Measurements from ENCODE around the gene SLIRP. TPM values are rescaled to one million over a fixed set of nuclear protein-coding genes. Genes with fewer than 3 reads are reported as not detected.

Gene SLIRP
- total RNA-seq, 1 donor from 2014 or later: 90.1 TPM

GRCh38 chr14:77714926-77715325 lies 7.0 kb downstream of the SLIRP start:
- peaks cover 0 to 60% of the 10 kb centered on the region in 2 donors for H3K36me3 ChIP-seq
- H3K27me3 ChIP-seq: no peaks in the 10 kb centered on the region
- no peak overlapping the region for H3K27ac ChIP-seq
- DNase-seq (ENCODE audit: extremely low spot score in 2 of 2): no peak
- TF ChIP-seq CTCF (IDR thresholded peaks at IDR 0.05) (no peak), POLR2AphosphoS5 (IDR thresholded peaks at IDR 0.05; ENCODE audit: insufficient read depth in 1 of 2, low read depth in 1 of 2) (no peak), POLR2A (IDR thresholded peaks at IDR 0.05) (no peak)
- no peak overlapping the region for H3K4me3 ChIP-seq
- intact Hi-C loops (cut with DNase I): no loop called here
- H3K4me1 ChIP-seq: peaks cover 4% of the 10 kb centered on the region
- H3K9me3 ChIP-seq: no peaks in the 10 kb centered on the region

GRCh38 chr14:77717608-77718305 lies 9.9 kb downstream of the SLIRP start:
- TF ChIP-seq CTCF (IDR thresholded peaks at IDR 0.05): no peak
- no peak for TF ChIP-seq POLR2A (IDR thresholded peaks at IDR 0.05)
- no peak for DNase-seq (ENCODE audit: extremely low spot score in 2 of 2)
- Histone ChIP-seq H3K4me3 (no peak overlapping the region), H3K27ac (no peak overlapping the region), H3K9me3 (no peaks in the 10 kb centered on the region), H3K4me1 (no peaks in the 10 kb centered on the region), H3K36me3 (peaks cover 0 to 57% of the 10 kb centered on the region in 2 donors), H3K27me3 (no peaks in the 10 kb centered on the region)
- intact Hi-C loops (cut with DNase I): no loop called here

GRCh38 chr14:77721437-77721836 lies 13.5 kb downstream of the SLIRP start:
- DNase-seq (ENCODE audit: extremely low spot score in 2 of 2): no peak
- peaks cover 0 to 74% of the 10 kb centered on the region in 2 donors for H3K36me3 ChIP-seq
- intact Hi-C loops (cut with DNase I): no loop called here

GRCh38 chr14:77722301-77722700 lies 14.4 kb downstream of the SLIRP start:
- Histone ChIP-seq H3K4me3 (no peak overlapping the region), H3K4me1 (no peaks in the 10 kb centered on the region), H3K27me3 (no peaks in the 10 kb centered on the region), H3K36me3 (peaks cover 0 to 76% of the 10 kb centered on the region in 2 donors), H3K9me3 (no peaks in the 10 kb centered on the region), H3K27ac (no peak overlapping the region)
- intact Hi-C loops (cut with DNase I): no loop called here
- DNase-seq (ENCODE audit: extremely low spot score in 2 of 2): no peak
- TF ChIP-seq POLR2A (IDR thresholded peaks at IDR 0.05) (no peak), CTCF (IDR thresholded peaks at IDR 0.05) (no peak), POLR2AphosphoS5 (IDR thresholded peaks at IDR 0.05; ENCODE audit: insufficient read depth in 1 of 2, low read depth in 1 of 2) (no peak)

More at GRCh38 chr14:77721437-77721836, 13.5 kb downstream of the SLIRP start:
- no peak for TF ChIP-seq POLR2AphosphoS5 (IDR thresholded peaks at IDR 0.05; ENCODE audit: insufficient read depth in 1 of 2, low read depth in 1 of 2)
- TF ChIP-seq POLR2A (IDR thresholded peaks at IDR 0.05): no peak
- TF ChIP-seq CTCF (IDR thresholded peaks at IDR 0.05): no peak
- H3K9me3 ChIP-seq: no peaks in the 10 kb centered on the region
- H3K4me3 ChIP-seq: no peak overlapping the region
- no peak overlapping the region for H3K27ac ChIP-seq
- H3K4me1 ChIP-seq: no peaks in the 10 kb centered on the region
- no peaks in the 10 kb centered on the region for H3K27me3 ChIP-seq

- DNase-seq (ENCODE audit: extremely low spot score in 2 of 2): no peak
- Histone ChIP-seq H3K36me3 (peaks cover 0 to 95% of the 10 kb centered on the region in 2 donors), H3K27me3 (no peaks in the 10 kb centered on the region), H3K9me3 (no peaks in the 10 kb centered on the region), H3K4me3 (no peak overlapping the region), H3K27ac (no peak overlapping the region), H3K4me1 (peaks cover 6% of the 10 kb centered on the region)
- intact Hi-C loops (cut with DNase I): no loop called here
- TF ChIP-seq POLR2AphosphoS5 (IDR thresholded peaks at IDR 0.05; ENCODE audit: insufficient read depth in 1 of 2, low read depth in 1 of 2) (no peak), POLR2A (IDR thresholded peaks at IDR 0.05) (no peak), CTCF (IDR thresholded peaks at IDR 0.05) (no peak)
These were observed 23.1 kb downstream of the SLIRP start for GRCh38 chr14:77730976-77731497.
